ENCODE data around the gene TLR2.
"Not testable (repeated sequence)": the region's sequence is repeated elsewhere in the genome, so short reads cannot be mapped to it uniquely, and the experiment has no call there.

TLR2 gene

GRCh38 chr4:153661908-153662307 lies 22.2 kb upstream of the TLR2 start:
- DNase-seq (ENCODE audit: low spot score), result no peak

- DNase-seq (ENCODE audit: low spot score), result no peak
Measured at GRCh38 chr4:153663667-153664066, 20.4 kb upstream of the TLR2 start.

GRCh38 chr4:153666505-153666904 lies 17.6 kb upstream of the TLR2 start:
- not testable (repeated sequence) for DNase-seq (ENCODE audit: low spot score)

- DNase-seq (ENCODE audit: low spot score), result no peak
Measured at GRCh38 chr4:153668647-153669046, 15.4 kb upstream of the TLR2 start.

- no peak for DNase-seq (ENCODE audit: low spot score)
Measured at GRCh38 chr4:153669838-153670237, 14.2 kb upstream of the TLR2 start.

GRCh38 chr4:153676486-153676885 lies 7.6 kb upstream of the TLR2 start:
- no peak for DNase-seq (ENCODE audit: low spot score)

- DNase-seq (ENCODE audit: low spot score), result no peak
Measured at GRCh38 chr4:153676984-153677383, 7.1 kb upstream of the TLR2 start.

- DNase-seq (ENCODE audit: low spot score), result no peak
Measured at GRCh38 chr4:153679486-153679885, 4.6 kb upstream of the TLR2 start.

GRCh38 chr4:153683763-153684181 lies 308 bp upstream of the TLR2 start:
- DNase-seq (ENCODE audit: low spot score), result no peak

GRCh38 chr4:153684971-153685371 lies 891 bp downstream of the TLR2 start:
- DNase-seq (ENCODE audit: low spot score), result no peak

- no peak for DNase-seq (ENCODE audit: low spot score)
Measured at GRCh38 chr4:153704522-153704921, 20.4 kb downstream of the TLR2 start.

GRCh38 chr4:153705743-153706468 lies 21.8 kb downstream of the TLR2 start:
- no peak for DNase-seq (ENCODE audit: low spot score)

- no peak for DNase-seq (ENCODE audit: low spot score)
Measured at GRCh38 chr4:153706519-153706918, 22.4 kb downstream of the TLR2 start.

GRCh38 chr4:153710681-153711080 lies 26.6 kb downstream of the TLR2 start:
- no peak for DNase-seq (ENCODE audit: low spot score)

- DNase-seq (ENCODE audit: low spot score), result no peak
Measured at GRCh38 chr4:153713866-153714646, 30.0 kb downstream of the TLR2 start.

GRCh38 chr4:153722036-153722435 lies 38.0 kb downstream of the TLR2 start:
- DNase-seq (ENCODE audit: low spot score), result no peak

GRCh38 chr4:153724606-153725005 lies 40.5 kb downstream of the TLR2 start:
- DNase-seq (ENCODE audit: low spot score), result no peak

- no peak for DNase-seq (ENCODE audit: low spot score)
Measured at GRCh38 chr4:153725136-153725830, 41.2 kb downstream of the TLR2 start.

GRCh38 chr4:153725831-153726154 lies 41.7 kb downstream of the TLR2 start:
- no peak for DNase-seq (ENCODE audit: low spot score)

GRCh38 chr4:153728151-153728550 lies 44.1 kb downstream of the TLR2 start:
- DNase-seq (ENCODE audit: low spot score), result no peak

- no peak for DNase-seq (ENCODE audit: low spot score)
Measured at GRCh38 chr4:153728660-153729059, 44.6 kb downstream of the TLR2 start.

GRCh38 chr4:153729895-153730294 lies 45.8 kb downstream of the TLR2 start:
- no peak for DNase-seq (ENCODE audit: low spot score)

- DNase-seq (ENCODE audit: low spot score), result no peak
Measured at GRCh38 chr4:153731239-153731638, 47.2 kb downstream of the TLR2 start.
